ENCODE results near the gene FAM234B.

Gene FAM234B

GRCh38 chr12:13044002-13044905, at the start of gene FAM234B:
Gene FAM234B, plus strand, starts transcription at chr12:13044381. Its CDS starts 23 bp downstream, at chr12:13044404.
- FAIRE-seq (peak; percentile 95), DNase-seq (ENCODE audit: low spot score) (peak; percentile 95)

- no peak for DNase-seq (ENCODE audit: low spot score)
- FAIRE-seq: no peak
Observed at GRCh38 chr12:12995088-12995487, 49.1 kb upstream of the FAM234B start.

GRCh38 chr12:12996209-12996608, 48.0 kb upstream of the FAM234B start:
- DNase-seq (ENCODE audit: low spot score): no peak
- no peak for FAIRE-seq

GRCh38 chr12:12997156-12997555, 47.0 kb upstream of the FAM234B start:
- FAIRE-seq: no peak

GRCh38 chr12:12997734-12998133, 46.4 kb upstream of the FAM234B start:
- DNase-seq (ENCODE audit: low spot score): no peak
- no peak for FAIRE-seq

More at GRCh38 chr12:12997156-12997555, 47.0 kb upstream of the FAM234B start:
- DNase-seq (ENCODE audit: low spot score): no peak

GRCh38 chr12:12998248-12998647, 45.9 kb upstream of the FAM234B start:
- no peak for FAIRE-seq
- DNase-seq (ENCODE audit: low spot score): no peak

- FAIRE-seq (no peak), DNase-seq (ENCODE audit: low spot score) (peak; percentile 29)
Observed at GRCh38 chr12:12999271-12999958, 44.8 kb upstream of the FAM234B start.

GRCh38 chr12:12999959-13000615, 44.1 kb upstream of the FAM234B start, which contains the start of gene HEBP1:
Gene HEBP1, minus strand, starts transcription at chr12:13000265. Its CDS starts 151 bp downstream, at chr12:13000114.
- FAIRE-seq: peak; percentile 100
- DNase-seq (ENCODE audit: low spot score): peak; percentile 99

- FAIRE-seq (no peak), DNase-seq (ENCODE audit: low spot score) (no peak)
Observed at GRCh38 chr12:13000616-13000924, 43.6 kb upstream of the FAM234B start.

GRCh38 chr12:13000925-13001774, 43.0 kb upstream of the FAM234B start:
- DNase-seq (ENCODE audit: low spot score): peak; percentile 93
- FAIRE-seq: no peak

GRCh38 chr12:13001775-13002040, 42.5 kb upstream of the FAM234B start:
- FAIRE-seq: peak; percentile 62
- DNase-seq (ENCODE audit: low spot score): no peak

GRCh38 chr12:13002301-13003097, 41.7 kb upstream of the FAM234B start:
- no peak for FAIRE-seq

GRCh38 chr12:13004361-13004760, 39.8 kb upstream of the FAM234B start:
- FAIRE-seq (no peak), DNase-seq (ENCODE audit: low spot score) (no peak)

More at GRCh38 chr12:13002301-13003097, 41.7 kb upstream of the FAM234B start:
- DNase-seq (ENCODE audit: low spot score): no peak

GRCh38 chr12:13004986-13005385, 39.2 kb upstream of the FAM234B start:
- FAIRE-seq (no peak), DNase-seq (ENCODE audit: low spot score) (no peak)

GRCh38 chr12:13005649-13006048, 38.5 kb upstream of the FAM234B start:
- DNase-seq (ENCODE audit: low spot score): no peak
- no peak for FAIRE-seq

- no peak for DNase-seq (ENCODE audit: low spot score)
- FAIRE-seq: no peak
Observed at GRCh38 chr12:13007496-13008233, 36.5 kb upstream of the FAM234B start.

- no peak for DNase-seq (ENCODE audit: low spot score)
- peak; percentile 68 for FAIRE-seq
Observed at GRCh38 chr12:13008741-13009380, 35.3 kb upstream of the FAM234B start.

- no peak for DNase-seq (ENCODE audit: low spot score)
- no peak for FAIRE-seq
Observed at GRCh38 chr12:13011098-13011497, 33.1 kb upstream of the FAM234B start.

GRCh38 chr12:13022851-13023271, 21.3 kb upstream of the FAM234B start:
- FAIRE-seq: no peak
- DNase-seq (ENCODE audit: low spot score): no peak

Data from urothelium cell line (cell line).